Sigmoid colon (tissue), 7 donors: ENCODE measurements around the gene RAPGEF2. TPM values are rescaled to one million over a fixed set of nuclear protein-coding genes. Genes with fewer than 3 reads are reported as not detected.

Experiments
- DNase-seq: peaks from one replicate; pipeline ENCODE4 v3.0.0-alpha.2; 2019
- H3K27ac ChIP-seq, 4 donors: fragments of 200-600 bp; sonication (generic); one replicate each; pipeline ENCODE4 v1.5.1; 2016 to 2019; ENCODE audit warnings: mild to moderate bottlenecking in 1 of 4
- H3K27me3 ChIP-seq, 3 donors: fragments of 200-600 bp; sonication (generic); one replicate each; pipeline ENCODE4 v1.5.1; 2019; ENCODE audit warnings: mild to moderate bottlenecking in 1 of 3
- H3K36me3 ChIP-seq, 4 donors: fragments of 200-600 bp; sonication (generic); one replicate each; pipeline ENCODE4 v1.5.1; 2016 to 2019
- H3K4me1 ChIP-seq, 4 donors: fragments of 200-600 bp; sonication (generic); one replicate each; pipeline ENCODE4 v1.5.1; 2017 to 2019
- H3K4me3 ChIP-seq, 4 donors: fragments of 200-600 bp; sonication (generic); one replicate each; pipeline ENCODE4 v1.5.1; 2017 to 2019; ENCODE audit warnings: mild to moderate bottlenecking in 2 of 4, moderate library complexity in 1 of 4
- H3K9me3 ChIP-seq, 4 donors: fragments of 200-600 bp in 3 of 4; sonication (generic) in 3 of 4; one replicate each; pipeline versions ENCODE4 v1.5.1 to v1.6.1; 2013 to 2019
- CTCF ChIP-seq, 4 experiments: fragments of 450-650 bp in 3 of 4; fragments of 200-600 bp in 1 of 4; IDR thresholded peaks; one replicate each; pipeline ENCODE4 v1.5.1; 2016 to 2019; ENCODE audit warnings: antibody characterized with exemption in 4 of 4, mild to moderate bottlenecking in 3 of 4, moderate library complexity in 2 of 4
- EP300 ChIP-seq, 4 donors: sonication (generic); formaldehyde crosslinking; IDR thresholded peaks; one replicate each; pipeline ENCODE4 v1.6.1; 2017; ENCODE audit warnings: antibody characterized with exemption in 4 of 4
- POLR2A ChIP-seq, 2 donors: fragments of 450-650 bp; IDR thresholded peaks; one replicate each; pipeline ENCODE4 v1.6.1; 2016; ENCODE audit warnings: antibody characterized with exemption in 2 of 2, mild to moderate bottlenecking in 2 of 2, moderate library complexity in 2 of 2
- POLR2AphosphoS5 ChIP-seq, 4 donors: sonication (generic); formaldehyde crosslinking; IDR thresholded peaks; one replicate each; pipeline ENCODE4 v1.6.1; 2017; ENCODE audit warnings: antibody characterized with exemption in 4 of 4
- WGBS, 2 donors: extraction: QIAGEN DNeasy Blood & Tissue Kit; methylation state at CpG; one replicate each; pipeline ENCODE4 v1.1.7; 2013; 5-methylcytosine and 5-hydroxymethylcytosine counted together
- intact Hi-C: fragments of 100-400 bp; cut with DNase I; formaldehyde crosslinking; loops from one replicate; pipeline ENCODE4 v1.15.1; 2023
- polyA plus RNA-seq, 3 donors: library from polyadenylated mRNA; stranded (reverse); fragments of 200-250 nt; gene quantifications; one replicate each; pipeline ENCODE4 v1.2.3, GENCODE V29; 2013
- total RNA-seq, 4 donors: library from RNA; depleted of rRNA; stranded (reverse); fragments of >200 nt; gene quantifications; one replicate each; pipeline ENCODE4 v1.1.0, GENCODE V29; 2016
- donor health status: healthy with polysubstance abuse.
- donor health status: Bipolar disorder and iron deficiency.
- donor health status: healthy.

RAPGEF2 gene
- total and polyA plus RNA-seq, 7 donors: 7.8 to 63.1 (median 34.2) TPM

- Histone ChIP-seq H3K9me3 (no peaks in the 10 kb centered on the region), H3K4me1 (peaks cover 0 to 40% (median 23%) of the 10 kb centered on the region in 4 donors), H3K4me3 (no peak overlapping the region), H3K27ac (no peak overlapping the region), H3K36me3 (no peaks in the 10 kb centered on the region), H3K27me3 (no peaks in the 10 kb centered on the region)
- intact Hi-C loops: no loop called here
- no peak for DNase-seq
- TF ChIP-seq POLR2A (IDR thresholded peaks at IDR 0.05) (no peak), EP300 (IDR thresholded peaks at IDR 0.05) (no peak), CTCF (IDR thresholded peaks at IDR 0.05) (no peak), POLR2AphosphoS5 (IDR thresholded peaks at IDR 0.05) (no peak)
These were observed 170.2 kb downstream of the RAPGEF2 start for GRCh38 chr4:159273141-159273438.

- Histone ChIP-seq H3K4me3 (no peak overlapping the region), H3K36me3 (no peaks in the 10 kb centered on the region), H3K27me3 (no peaks in the 10 kb centered on the region), H3K27ac (no peak overlapping the region), H3K9me3 (no peaks in the 10 kb centered on the region), H3K4me1 (peaks cover 0 to 39% (median 23%) of the 10 kb centered on the region in 4 donors)
- DNase-seq: no peak
- TF ChIP-seq EP300 (IDR thresholded peaks at IDR 0.05) (no peak), CTCF (IDR thresholded peaks at IDR 0.05) (no peak), POLR2AphosphoS5 (IDR thresholded peaks at IDR 0.05) (no peak), POLR2A (IDR thresholded peaks at IDR 0.05) (no peak)
- intact Hi-C loops: no loop called here
- 65 to 84% methylated on average over 9 of the region's 9 CpGs for WGBS, 2 donors
These were observed 171.0 kb downstream of the RAPGEF2 start for GRCh38 chr4:159273841-159274240.

GRCh38 chr4:159278399-159278798, 175.5 kb downstream of the RAPGEF2 start:
- 86% methylated on average over 5 of the region's 5 CpGs for WGBS, 2 donors
- Histone ChIP-seq H3K4me3 (no peak overlapping the region), H3K27ac (no peak overlapping the region), H3K4me1 (peaks cover 0 to 44% (median 20%) of the 10 kb centered on the region in 4 donors), H3K36me3 (no peaks in the 10 kb centered on the region), H3K9me3 (no peaks in the 10 kb centered on the region), H3K27me3 (no peaks in the 10 kb centered on the region)
- TF ChIP-seq EP300 (IDR thresholded peaks at IDR 0.05) (no peak), POLR2AphosphoS5 (IDR thresholded peaks at IDR 0.05) (no peak), CTCF (IDR thresholded peaks at IDR 0.05) (no peak), POLR2A (IDR thresholded peaks at IDR 0.05) (no peak)
- intact Hi-C loops: no loop called here
- no peak for DNase-seq

- Histone ChIP-seq H3K36me3 (no peaks in the 10 kb centered on the region), H3K27ac (no peak overlapping the region), H3K4me3 (no peak overlapping the region), H3K27me3 (no peaks in the 10 kb centered on the region), H3K9me3 (no peaks in the 10 kb centered on the region), H3K4me1 (peaks cover 0 to 44% (median 25%) of the 10 kb centered on the region in 4 donors)
- no peak for DNase-seq
- WGBS, 2 donors: 71 to 90% methylated on average over 6 of the region's 6 CpGs
- TF ChIP-seq POLR2AphosphoS5 (IDR thresholded peaks at IDR 0.05) (no peak), CTCF (IDR thresholded peaks at IDR 0.05) (no peak), POLR2A (IDR thresholded peaks at IDR 0.05) (no peak), EP300 (IDR thresholded peaks at IDR 0.05) (no peak)
- intact Hi-C loops: no loop called here
These were observed 176.2 kb downstream of the RAPGEF2 start for GRCh38 chr4:159279084-159279483.

GRCh38 chr4:159280442-159281172, 177.7 kb downstream of the RAPGEF2 start:
- no peak for TF ChIP-seq POLR2AphosphoS5 (IDR thresholded peaks at IDR 0.05)
- no peak for TF ChIP-seq POLR2A (IDR thresholded peaks at IDR 0.05)
- TF ChIP-seq EP300 (IDR thresholded peaks at IDR 0.05): no peak
- no peak for TF ChIP-seq CTCF (IDR thresholded peaks at IDR 0.05)
- intact Hi-C loops: no loop called here
- DNase-seq: no peak
- H3K4me1 ChIP-seq: peaks cover 0 to 38% (median 25%) of the 10 kb centered on the region in 4 donors
- no peaks in the 10 kb centered on the region for H3K27me3 ChIP-seq
- no peaks in the 10 kb centered on the region for H3K36me3 ChIP-seq
- no peaks in the 10 kb centered on the region for H3K9me3 ChIP-seq
- H3K27ac ChIP-seq: no peak overlapping the region
- 30 to 73% methylated on average over 13 of the region's 13 CpGs for WGBS, 2 donors
- H3K4me3 ChIP-seq: no peak overlapping the region
